ES-I3 (cell line): ENCODE measurements around the gene SH2D1A.
A peak's percentile ranks its signal among the peaks of the same experiment; 100 is the strongest.

ENCODE experiments used
- H3K36me3 ChIP-seq: 2 replicates; pipeline ENCODE4 v1.6.1; 2013; ENCODE audit warnings: mild to moderate bottlenecking, low read length, control low read depth, moderate library complexity; ENCODE audit not compliant: insufficient read depth
- H3K4me1 ChIP-seq: 2 replicates; pipeline ENCODE4 v1.6.1; 2013; ENCODE audit warnings: mild to moderate bottlenecking, control low read depth, low read length; ENCODE audit not compliant: insufficient read depth
- H3K9ac ChIP-seq: 2 replicates; pipeline ENCODE4 v1.6.1; 2013; ENCODE audit warnings: low read depth, mild to moderate bottlenecking, low read length, moderate library complexity
- H3K9me3 ChIP-seq: 2 replicates; pipeline ENCODE4 v1.6.1; 2013; ENCODE audit warnings: mild to moderate bottlenecking, low read length, moderate library complexity; ENCODE audit not compliant: control insufficient read depth, insufficient read depth

The SH2D1A gene

DNA sequence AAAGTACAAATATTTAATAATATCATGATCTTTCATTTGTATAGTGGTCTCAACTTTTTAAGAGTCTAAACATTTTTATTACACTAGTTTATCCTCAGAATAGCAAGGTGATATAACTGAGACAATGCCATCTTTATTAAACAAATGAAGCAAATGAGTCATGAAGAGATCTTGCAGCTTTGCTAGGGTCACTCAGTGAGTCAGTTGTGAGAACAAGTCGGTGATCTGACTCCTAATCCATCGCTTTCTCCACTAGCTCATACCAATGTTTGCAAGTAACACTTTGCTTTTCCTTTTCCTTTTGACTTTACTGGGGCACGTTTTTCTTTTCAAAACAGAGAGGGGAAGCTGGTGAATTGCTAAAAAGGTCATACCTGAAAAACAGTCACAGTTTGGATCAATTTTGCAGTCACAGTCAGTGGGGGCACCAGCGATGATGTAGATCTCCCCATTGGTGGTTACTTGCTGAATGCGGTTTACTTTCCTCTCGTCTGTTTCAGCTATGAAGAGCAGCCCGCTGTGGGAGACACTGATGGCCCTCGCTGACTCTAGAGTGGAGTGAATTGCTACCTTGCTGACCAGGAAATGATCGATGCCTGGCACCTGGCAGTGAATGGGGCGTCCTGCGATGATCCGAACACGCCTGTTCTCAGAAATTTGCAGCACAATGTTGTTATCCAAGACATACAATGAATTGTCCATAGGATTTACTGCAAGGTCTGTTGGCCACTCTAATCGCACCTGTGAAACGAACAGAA, 75.7 kb downstream of the SH2D1A start:
- 0 out of 2 replicates have a peak overlapping the region, but pooled peaks have one; percentile 4 for H3K9ac ChIP-seq
- H3K9me3 ChIP-seq, result no peaks in the 10 kb centered on the region
- no peaks in the 10 kb centered on the region for H3K36me3 ChIP-seq
- H3K4me1 ChIP-seq, result peaks cover 25% of the 10 kb centered on the region
